Astrocyte of the spinal cord (primary cell): Measurements from ENCODE around the gene RAP1GAP2.

Experiments
- DNase-seq: peaks from one replicate; pipeline ENCODE4 v3.0.0; 2011; ENCODE audit warnings: low read depth, low spot score
- H3K4me3 ChIP-seq: 2 replicates; pipeline ENCODE4 v1.5.1; 2011; ENCODE audit warnings: low read depth, mild to moderate bottlenecking, low read length, moderate library complexity
- in situ Hi-C: cut with HindIII; loops from 2 replicates; pipeline ENCODE4 v1.10.0; 2017; ENCODE audit warnings: low sequenced_read_pairs
- TF ChIP-seq, protein P1 (sequence below): IDR thresholded peaks from 2 replicates; pipeline ENCODE4 v1.5.1; 2012; ENCODE audit warnings: low read depth, mild to moderate bottlenecking, low read length, inconsistent platforms

The RAP1GAP2 gene

DNA sequence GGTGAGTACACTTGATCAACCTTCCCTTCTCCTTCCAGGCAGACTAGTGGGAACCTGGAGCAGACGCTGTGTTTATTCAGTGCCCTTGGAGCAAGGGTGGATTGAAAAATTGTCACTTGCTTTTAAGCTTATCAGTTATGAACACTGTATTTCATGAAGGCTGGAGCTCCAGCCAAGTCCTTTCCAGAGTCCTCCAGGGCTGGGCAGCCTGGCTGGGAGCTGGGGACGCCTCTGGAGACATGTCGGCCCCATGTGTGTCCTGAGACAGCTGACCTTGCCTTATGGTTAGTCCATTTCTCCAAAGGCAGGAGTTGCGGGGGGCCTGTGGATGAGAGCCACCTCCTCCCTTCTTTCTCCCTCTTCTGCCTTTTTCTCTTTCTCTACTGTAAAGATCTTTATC, 67.0 kb downstream of the RAP1GAP2 start:
- TF ChIP-seq, protein P1, sequence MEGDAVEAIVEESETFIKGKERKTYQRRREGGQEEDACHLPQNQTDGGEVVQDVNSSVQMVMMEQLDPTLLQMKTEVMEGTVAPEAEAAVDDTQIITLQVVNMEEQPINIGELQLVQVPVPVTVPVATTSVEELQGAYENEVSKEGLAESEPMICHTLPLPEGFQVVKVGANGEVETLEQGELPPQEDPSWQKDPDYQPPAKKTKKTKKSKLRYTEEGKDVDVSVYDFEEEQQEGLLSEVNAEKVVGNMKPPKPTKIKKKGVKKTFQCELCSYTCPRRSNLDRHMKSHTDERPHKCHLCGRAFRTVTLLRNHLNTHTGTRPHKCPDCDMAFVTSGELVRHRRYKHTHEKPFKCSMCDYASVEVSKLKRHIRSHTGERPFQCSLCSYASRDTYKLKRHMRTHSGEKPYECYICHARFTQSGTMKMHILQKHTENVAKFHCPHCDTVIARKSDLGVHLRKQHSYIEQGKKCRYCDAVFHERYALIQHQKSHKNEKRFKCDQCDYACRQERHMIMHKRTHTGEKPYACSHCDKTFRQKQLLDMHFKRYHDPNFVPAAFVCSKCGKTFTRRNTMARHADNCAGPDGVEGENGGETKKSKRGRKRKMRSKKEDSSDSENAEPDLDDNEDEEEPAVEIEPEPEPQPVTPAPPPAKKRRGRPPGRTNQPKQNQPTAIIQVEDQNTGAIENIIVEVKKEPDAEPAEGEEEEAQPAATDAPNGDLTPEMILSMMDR: no peak
- in situ Hi-C loops: no loop called here
- H3K4me3 ChIP-seq: no peak overlapping the region
- DNase-seq: no peak

DNA sequence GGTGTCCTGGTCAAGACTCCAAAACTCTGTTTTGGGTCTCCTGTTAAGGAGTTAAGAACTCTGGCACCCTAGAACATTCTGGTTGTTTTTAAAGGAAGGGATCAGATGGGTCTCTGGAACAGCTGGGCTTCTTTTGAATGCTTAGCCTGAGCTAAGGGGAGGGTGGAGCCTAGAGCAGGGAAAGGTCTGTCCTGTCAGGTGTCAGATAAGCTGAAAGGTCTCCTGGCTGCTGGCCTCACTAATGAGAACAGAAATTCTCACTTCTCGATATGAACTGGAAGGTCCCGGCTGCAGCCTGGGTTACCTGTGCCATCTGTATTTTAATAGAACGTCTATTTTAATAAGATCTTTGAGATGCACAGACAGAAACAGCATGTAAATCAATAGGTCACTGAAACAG, 69.0 kb downstream of the RAP1GAP2 start:
- no peak for DNase-seq
- no peak overlapping the region for H3K4me3 ChIP-seq
- TF ChIP-seq, protein P1: no peak
- in situ Hi-C loops: no loop called here

DNA sequence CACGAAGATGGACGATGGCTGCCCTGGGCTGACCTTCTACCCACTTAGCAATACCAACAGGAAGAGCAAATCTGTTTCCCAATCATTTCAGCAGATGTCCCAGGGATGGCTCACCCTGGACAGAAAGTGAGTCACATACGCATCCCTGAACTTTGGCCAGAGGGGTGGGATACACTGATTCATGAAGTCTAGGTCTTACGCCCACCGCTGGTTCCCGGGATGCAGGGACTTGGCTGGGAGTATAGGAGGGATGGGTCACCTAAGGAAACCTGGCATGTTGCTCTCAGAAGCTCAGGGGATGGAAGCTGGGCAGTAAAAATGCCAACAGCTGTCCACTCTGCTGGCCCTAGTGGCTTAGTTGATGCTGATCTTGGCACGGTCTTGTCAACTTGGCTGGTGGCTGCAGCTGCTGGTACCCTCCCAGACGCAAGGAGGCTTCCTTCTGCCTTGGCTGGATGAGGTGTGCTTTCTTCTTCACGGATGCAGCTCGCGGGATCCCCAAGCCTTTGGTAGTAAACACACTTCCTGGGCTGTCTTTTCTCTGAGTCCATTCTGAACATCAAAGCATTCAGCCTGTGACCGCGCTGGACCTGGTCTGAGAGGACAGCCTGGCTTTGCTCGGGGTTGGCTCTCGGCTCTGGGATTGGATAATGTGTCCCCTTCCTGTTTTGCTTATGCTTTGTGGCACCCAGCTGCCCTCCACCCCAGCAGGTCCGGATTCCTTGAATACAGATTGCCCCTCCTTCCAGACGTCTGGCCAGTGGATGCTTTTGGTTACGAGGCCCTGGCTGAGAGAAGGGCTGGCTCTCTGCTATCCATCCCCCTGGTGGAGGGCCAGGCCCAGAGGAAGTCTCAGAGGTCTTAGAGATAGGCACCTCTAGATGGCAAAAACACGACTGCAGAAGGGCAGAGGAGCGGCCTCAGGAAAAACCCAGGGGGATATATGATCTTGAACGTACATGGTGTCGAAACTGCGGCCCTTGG, 71.5 kb downstream of the RAP1GAP2 start:
- H3K4me3 ChIP-seq: no peak overlapping the region
- no peak for DNase-seq
- in situ Hi-C loops: no loop called here
- TF ChIP-seq, protein P1: no peak

DNA sequence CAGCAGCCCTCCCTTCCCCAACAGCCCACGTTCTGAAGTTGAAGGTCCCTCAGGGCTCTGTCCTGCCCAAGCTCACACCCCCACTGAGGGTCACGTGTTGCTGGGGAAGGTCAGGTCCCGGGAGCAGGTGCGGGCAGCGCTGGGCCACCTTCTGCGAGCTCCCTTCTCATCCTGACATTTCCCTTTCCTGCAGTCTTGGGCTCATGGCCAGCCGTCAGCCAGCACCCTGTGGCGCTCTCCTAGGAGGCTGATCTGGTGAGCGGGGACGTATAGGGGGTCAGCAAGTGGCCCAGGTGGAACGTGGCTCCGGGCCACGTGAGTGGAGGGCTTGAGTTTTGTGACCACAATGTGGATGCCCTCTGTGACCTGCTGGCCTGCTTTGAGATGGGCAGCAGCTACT, 73.4 kb downstream of the RAP1GAP2 start:
- TF ChIP-seq, protein P1: no peak
- in situ Hi-C loops: no loop called here
- H3K4me3 ChIP-seq: no peak overlapping the region
- DNase-seq: no peak

DNA sequence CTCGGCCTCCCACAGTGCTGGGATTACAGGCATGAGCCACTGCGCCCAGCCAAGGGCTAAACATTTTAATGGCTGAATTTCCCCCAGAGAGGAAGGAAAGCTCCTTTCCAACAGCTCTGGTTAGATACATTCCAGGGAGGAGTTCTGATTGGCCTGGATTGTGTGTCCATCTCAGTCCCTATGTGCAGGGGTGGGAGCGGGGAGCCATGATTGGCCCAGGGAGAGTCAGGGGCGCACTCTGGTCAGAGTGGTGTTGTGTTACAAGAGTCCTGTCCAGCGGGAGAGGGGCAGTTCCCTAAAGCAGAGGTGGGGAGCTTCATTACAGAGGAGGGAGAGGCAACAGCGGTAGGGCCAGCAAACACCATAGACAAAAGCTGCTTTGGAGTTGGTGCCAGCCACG, 75.0 kb downstream of the RAP1GAP2 start:
- no peak for DNase-seq
- TF ChIP-seq, protein P1: no peak
- no peak overlapping the region for H3K4me3 ChIP-seq
- in situ Hi-C loops: no loop called here

DNA sequence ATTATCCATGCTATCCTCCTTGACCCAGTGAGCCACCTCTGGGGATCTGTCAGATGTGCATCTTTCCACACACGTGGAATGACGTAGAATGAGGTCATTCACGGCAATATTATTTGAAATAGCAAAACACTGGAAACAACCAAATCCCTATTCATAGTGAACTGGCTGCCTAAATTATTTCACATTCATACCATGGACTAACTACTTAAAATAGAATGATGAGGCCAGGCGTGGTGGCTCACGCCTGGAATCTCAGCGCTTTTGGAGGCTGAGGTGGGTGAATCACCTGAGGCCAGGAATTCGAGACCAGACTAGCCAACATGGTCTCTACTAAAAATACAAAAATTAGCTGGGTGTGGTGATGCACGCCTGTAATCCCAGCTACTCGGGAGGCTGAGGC, 75.5 kb downstream of the RAP1GAP2 start:
- TF ChIP-seq, protein P1: no peak
- DNase-seq: no peak
- in situ Hi-C loops: no loop called here
- no peak overlapping the region for H3K4me3 ChIP-seq
